NOMO-1 (cell line): ENCODE data around the gene PLK2.
A peak's percentile ranks its signal among the peaks of the same experiment; 100 is the strongest.

Source experiments
- DNase-seq, 2 experiments: peaks; one replicate each; lab custom pipeline; 2025; ENCODE audit not compliant: unreplicated experiment in 2 of 2; lab: John Stamatoyannopoulos, UW

The PLK2 gene

DNA sequence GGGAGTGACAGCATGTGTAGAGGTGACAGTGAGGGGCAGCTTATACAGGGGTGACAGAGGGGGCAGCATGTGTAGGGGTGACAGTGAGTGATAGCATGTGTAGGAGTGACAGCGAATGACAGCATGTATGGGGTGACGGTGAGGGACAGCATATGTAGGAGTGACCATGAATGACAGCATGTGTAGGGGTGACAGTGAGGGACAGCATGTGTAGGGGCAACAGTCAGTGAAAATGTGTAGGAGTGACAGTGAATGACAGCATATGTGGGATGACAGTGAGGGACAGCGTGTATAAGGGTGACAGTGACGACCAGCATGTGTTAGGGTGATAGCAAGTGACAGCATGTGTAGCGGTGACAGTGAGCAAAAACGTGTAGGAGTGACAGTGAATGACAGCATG lies 21.9 kb upstream of the PLK2 start:
- DNase-seq = no peak

DNA sequence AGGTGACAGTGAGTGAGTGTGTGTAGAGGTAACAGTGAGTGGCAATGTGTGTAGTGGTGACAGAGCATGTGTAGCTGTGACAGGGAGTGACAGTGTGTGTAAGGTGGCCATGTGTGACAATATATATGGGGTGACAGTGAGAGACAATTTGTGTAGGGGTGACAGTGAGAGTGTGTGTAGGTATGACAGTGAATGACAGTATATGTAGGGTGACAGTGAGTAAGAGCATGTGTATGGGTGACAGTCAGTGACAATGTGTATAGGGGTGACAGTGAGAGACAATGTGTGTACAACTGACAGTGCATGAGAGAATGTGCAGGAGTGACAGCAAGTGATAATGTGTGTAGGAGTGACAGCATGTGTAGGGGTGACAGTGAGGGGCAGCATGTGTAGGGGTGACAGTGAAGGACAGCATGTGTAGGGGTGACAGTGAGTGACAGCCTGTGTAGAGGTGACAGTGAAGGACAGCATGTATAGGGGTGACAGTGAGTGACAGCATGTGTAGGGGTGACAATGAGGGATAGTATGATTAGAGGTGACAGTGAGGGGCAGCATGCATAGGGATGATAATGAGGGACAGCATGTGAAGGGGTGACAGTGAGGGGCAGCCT lies 21.3 kb upstream of the PLK2 start:
- no peak for DNase-seq

DNA sequence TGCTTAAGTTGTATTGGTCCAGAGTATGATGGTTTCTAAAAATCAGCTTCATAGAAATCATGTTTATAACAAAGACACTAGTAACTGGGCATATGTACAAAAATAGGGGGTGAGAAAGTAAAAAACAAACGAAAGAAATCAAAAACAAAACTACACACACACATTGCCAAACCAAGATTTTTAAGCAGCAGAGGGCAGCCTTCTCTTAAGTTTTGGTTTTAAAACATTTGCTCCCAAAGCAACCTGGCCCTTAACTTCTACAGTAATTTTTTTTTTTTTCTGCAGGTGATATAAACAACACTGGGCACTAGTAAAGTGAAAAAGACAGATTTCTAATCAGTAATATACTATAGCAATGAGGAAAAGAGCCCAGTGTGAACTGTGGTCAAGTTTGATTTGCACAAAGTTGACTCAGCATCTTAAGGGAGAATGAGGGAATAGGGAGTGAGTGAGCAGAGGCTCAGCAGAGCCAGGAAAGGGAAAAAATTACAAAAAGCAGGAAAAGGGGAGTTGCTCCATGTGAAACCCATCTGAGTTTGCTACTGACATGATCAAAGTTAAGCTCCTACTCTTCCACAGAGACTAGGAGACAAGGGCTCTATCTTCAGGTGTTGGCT lies 18.0 kb upstream of the PLK2 start:
- DNase-seq = peak; percentile 31 to 36

DNA sequence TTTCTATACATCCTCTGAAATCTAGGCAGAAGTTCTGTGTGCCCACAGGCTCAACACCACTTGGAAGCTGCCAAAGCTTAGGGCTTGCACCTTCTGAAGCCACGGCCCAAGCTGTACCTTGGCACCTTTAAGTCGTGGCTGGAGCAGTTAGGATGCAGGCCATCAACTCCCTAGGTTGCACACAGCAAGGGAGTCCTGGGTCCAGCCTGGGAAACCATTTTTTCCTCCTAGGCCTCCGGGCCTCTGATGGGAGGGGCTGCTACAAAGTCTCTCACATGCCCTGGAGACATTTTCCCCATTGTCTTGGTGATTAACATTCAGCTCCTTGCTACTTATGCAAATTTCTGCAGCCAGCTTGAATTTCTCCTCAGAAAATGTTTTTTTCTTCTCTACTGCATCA lies 15.5 kb upstream of the PLK2 start:
- no peak for DNase-seq

DNA sequence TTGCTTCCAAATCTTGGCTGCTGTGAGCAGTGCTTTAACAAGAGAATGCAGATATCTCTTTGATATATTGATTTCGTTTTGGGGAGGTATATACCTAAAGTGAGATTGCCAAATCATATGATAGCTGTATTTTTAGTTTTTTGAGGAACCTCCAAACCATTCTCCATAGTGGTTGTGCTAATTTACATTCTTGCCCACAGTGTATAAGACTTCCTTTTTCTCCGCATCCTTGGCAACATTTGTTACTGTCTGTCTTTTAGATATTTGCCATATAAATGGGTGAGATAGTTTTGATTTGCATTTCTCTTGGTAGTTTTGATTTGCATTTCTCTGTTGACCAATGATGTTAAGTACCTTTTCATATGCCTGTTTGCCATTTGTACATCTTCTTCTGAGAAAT lies 10.0 kb upstream of the PLK2 start:
- DNase-seq = peak; percentile 49 to 82

DNA sequence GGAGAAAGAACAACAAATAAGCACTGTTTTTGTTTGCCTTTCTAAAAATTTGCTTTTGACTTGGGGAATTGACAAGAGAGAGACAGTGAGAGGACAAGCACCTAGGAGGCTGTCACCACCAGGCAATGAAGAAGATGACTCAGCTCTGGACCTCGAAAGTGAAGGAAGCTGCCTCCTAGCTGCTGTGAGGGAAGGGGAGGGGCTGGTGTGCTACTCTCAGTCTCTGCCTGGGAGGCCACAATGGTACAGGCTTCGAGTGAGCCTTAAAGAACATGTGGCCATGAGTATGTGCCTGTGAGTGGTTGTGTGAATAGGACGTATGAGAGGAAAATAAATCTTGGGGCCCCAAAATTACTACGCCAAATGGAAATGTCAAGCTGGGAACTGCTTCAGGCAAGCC lies 7.1 kb upstream of the PLK2 start:
- DNase-seq = peak; percentile 85

DNA sequence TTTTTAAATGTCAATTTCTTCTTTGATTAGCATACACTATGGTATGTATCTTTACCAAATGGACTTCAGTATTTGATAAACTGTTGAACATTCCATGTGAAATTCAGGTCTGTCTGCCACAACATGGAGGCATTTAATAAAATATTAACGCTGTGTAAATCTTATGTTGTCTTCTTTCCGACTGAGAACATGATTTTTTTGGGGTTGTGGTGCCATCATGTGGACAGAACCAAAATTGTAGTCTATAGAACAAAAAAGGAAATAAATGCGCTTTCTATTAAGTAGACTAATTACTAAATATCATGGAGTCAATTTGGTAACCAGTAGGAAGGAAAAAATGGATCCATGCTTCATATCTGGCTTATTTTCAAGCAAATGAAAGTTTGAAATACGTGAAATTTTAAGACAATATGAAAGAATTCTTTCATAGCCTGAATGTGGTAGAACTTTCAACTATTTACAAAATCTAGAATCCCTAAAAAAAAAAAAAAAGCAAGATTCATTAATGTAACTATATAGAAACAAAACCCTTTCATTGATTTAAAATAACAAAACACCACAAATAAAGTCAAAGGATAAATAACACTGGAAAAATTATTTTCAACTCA lies 2.8 kb upstream of the PLK2 start:
- DNase-seq = peak; percentile 18 to 48

DNA sequence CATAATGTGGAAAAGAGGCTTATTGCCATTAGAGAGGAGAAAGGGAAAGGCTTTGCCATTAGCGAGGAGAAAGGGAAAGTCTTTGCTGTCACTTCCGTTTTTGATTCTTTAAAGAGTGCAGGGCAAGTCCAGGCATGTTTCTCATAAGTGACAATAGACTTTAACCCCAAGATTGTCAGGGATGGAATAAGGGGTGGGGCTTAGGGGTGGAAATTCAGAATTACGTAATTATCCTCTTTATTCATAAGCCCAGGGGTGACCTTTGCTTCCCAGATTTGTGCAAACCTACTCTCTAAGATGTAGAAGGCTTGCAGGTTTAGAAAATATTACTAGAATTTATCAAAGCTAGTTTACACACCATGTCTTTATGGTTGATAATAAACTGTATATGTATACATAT lies 2.3 kb upstream of the PLK2 start:
- peak; percentile 86 to 99 for DNase-seq

DNA sequence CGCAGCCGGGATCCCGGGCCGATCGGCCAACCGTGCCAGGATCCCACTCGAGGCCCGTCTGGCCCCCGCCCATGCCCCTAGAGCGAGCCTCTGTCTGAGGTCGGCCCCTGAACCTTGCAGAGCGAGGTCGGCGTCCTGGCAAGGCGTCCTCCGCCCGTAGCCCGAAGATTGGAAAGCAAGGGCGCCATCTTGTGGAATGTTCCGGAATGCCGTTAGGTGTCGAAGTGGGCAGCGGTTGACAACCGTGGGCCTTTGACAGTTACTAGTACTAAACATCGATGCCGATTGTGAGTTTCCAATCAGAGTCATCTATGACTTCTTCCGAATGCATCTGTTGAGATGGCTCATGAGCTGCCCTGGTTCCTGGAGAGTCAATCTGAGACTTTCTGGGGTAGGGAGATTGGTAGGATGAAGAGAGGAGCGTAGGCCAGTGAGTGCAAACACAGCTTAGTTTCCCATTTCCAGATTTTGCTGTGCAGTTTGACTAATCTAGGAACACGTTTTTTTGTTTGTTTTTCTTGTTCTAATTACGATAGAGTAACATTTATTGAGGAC lies 923 bp upstream of the PLK2 start:
- DNase-seq = peak; percentile 83 to 88

DNA sequence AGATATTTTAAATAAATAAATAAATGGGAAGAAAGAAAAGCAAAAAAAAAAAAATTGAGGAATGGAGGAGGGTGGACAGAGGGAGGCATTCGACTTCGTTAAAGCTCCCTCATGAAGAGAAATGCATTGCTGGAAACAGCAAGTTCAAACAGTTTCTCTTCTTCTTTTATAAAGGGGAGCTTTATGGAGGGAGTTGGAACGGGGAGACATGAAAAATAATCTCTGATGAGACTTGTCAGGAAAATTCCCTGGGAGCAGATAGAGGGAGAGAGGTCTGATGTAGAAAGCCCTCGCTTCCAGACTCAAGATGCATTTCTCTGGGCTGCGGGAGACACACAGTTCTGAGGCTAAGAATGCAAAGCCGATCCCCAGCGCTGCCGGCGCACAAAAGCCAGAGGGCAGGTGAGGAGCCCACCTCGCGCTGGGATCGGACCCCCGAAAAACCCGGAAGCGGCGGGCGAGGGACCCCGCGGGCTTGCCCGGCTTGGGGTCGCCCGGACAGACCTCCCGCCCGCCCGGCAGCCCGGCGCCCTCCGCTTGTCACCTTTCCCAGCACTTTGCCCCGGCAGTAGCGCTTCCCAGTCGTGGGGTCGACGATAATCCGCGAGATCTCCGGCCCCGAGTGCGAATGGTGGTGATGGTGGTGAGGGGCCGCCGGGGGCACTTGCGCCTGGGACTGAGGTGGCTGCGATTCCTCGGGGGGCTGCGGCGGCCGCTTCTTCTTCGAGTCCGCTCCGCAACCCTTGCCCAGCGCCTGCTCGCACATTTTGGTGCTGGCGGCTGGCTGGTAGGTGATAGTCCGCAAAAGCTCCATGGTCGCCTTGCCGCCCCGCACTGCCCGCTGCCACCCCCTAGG lies 512 bp downstream of the PLK2 start:
- peak in 1 of 2 experiments; percentile 61 for DNase-seq

DNA sequence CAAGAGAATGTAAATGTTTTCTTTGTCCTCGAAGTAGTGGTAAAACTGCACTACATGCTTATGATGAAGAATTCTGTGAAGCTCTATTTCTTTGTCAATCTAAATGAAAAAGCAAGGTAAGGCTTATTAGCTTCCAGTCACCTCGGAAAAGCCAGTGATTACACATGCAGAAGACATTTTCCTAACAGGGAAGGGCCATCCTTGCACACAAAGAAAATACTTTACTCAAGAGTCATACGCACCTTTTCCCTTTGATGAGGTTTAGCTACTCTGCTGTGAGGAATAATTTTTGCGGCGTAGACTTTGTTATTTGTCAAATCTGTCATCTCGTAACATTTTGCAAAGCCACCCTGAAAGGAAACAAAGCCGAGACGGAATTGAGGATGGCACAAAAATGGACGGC lies 1.1 kb downstream of the PLK2 start:
- DNase-seq = no peak

DNA sequence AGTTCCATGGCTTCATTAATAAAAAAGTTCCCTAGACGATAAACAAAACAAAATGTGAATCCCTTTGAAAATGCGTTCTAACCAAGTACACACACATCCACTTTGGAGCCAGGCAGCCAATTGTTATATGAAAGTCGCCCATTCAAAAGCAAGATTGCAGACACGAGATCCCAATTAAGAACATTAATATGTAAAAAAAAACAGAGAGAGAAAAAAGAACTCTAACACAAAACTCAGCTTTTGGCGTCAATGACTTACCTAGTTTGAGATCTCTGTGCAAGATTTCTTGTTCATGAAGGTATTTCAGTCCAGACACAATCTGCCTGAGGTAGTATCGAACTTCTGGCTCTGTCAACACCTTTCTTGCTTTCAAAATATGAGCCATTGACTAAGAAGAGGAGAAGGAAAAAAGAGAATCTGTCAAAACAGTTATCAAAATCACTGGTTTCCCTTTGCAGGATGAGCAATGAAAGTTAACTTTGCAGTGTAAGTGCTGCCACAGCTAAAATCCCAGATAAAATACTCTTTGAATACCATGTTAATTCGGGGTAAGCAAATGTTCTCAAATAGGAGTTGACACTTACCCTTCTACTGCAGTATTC lies 1.6 kb downstream of the PLK2 start:
- DNase-seq = no peak

DNA sequence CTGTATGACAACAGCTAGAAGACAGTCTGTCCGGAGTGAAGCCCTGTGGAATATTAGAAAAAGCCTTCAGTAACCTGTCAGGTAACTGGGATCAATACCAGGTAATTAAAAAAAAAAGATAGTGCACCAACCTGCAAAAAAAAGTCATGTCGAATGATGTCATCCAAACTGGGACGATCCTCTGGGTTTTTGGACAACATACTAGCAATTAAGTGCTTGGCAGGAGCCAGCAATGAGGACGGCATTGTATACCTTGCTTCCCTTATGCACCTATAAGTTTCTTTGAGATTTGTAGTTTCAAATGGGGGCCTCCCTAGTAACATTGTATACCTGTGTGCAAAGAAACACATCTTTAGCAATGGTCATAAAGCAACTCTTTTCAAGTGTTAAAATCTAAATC lies 2.8 kb downstream of the PLK2 start:
- no peak for DNase-seq

DNA sequence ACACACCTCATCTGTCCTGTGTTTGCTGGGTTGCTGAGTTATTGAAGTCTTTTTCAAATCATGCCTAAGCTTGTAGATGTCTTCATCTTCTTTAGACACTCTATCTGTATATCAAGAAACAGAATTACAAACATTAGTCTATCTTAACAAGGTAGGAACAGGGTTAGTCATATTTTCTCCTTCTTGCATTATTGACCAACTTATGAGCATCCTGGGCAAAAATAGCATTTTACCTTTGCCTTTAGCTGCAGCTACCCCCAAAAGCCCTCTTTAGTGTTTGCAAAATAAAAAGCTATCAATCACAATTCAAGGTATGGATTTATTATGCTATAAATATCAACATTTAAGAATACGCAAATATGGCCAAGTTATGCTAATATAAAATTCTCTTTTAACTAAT lies 3.4 kb downstream of the PLK2 start:
- no peak for DNase-seq

DNA sequence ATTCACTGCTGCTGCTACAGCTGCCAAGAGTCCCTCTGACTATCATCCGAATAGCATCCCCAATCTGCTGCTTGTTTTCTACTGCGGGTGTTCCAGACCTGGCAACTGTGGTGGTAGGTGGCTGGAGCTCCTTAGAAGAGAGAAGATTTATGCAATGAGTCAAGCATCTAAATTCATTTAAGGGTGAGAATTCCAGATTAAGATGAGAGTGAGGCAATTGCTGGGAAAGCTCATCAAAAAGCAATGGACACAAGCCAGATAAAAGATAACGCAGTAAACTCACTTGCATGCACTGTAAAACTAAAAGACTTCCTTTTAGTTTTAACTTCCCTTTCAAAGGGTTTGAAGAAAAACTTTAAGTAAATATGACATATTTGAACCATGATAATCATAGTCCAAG lies 3.9 kb downstream of the PLK2 start:
- no peak for DNase-seq

DNA sequence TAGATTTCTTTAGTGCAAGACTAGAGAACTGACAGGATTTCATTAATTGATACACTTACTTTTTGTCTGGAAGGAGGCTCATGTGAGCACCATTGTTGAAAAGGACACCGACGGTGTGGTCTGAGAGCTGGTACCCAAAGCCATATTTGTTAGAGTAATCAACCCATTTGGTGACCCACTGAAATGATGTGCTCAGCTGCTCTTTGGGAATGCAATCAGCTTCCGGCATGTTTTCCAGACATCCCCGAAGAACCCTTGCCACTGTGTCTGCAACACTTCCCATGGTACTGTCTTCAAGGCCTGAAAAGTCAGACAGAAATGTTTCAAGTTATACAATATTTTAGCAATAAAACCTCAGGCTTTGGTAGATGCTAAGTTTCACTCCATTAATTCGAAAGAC lies 4.4 kb downstream of the PLK2 start:
- DNase-seq = no peak

DNA sequence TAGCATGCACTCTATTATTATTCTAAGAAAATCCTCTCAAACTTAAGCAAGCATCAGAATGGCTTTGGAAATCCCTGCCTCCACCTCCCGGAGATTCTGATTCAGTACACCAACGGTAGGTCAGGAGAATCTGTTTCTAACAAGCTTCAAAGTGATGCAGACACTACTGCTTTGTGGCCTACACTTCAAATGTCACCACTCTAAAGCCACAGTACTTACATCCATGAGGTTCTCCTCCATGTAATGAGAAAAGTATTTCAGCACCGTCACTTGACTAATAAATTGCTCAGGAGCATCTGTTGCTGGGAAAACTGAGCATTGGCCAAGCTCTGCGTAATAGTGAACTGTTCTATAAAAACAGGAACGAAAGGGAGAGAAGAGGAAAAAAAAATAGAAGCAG lies 4.8 kb downstream of the PLK2 start:
- no peak for DNase-seq

DNA sequence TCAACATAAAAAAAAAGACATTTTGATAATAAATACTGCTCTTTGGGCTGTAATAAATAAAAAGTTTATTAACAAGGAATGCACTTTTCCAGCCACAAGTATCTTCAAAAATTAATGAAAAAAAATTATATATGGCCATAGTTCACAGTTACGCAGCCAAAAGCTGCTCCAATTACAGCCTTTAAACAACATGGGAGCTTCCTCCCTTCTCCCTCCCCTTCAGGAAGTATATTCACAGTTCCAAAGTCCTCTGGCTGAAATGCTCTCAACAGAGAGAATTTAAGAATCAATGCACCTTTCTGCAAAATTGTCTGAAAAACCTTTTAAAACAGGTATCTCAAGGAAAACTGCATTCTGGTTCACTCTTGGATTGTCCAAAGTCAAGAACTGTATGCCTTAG lies 5.9 kb downstream of the PLK2 start:
- no peak for DNase-seq

DNA sequence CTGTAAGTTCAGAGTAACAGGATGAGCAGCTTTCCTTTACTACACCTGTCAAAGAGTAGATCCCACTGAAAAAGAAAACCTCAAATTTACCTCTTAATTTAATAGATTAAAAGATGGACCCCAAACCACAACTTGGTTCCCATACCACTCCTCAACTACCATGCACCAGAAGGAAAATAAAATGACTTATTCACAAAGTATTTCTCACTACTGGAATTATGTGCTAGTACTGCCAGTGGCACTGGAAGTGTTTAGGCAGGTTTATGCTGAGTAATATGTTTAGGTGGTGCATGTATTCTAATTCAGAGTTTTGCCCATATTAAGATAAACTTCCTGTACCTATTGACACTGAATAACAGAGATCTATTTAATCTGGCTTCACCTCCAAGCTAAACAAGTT lies 6.6 kb downstream of the PLK2 start:
- no peak for DNase-seq

DNA sequence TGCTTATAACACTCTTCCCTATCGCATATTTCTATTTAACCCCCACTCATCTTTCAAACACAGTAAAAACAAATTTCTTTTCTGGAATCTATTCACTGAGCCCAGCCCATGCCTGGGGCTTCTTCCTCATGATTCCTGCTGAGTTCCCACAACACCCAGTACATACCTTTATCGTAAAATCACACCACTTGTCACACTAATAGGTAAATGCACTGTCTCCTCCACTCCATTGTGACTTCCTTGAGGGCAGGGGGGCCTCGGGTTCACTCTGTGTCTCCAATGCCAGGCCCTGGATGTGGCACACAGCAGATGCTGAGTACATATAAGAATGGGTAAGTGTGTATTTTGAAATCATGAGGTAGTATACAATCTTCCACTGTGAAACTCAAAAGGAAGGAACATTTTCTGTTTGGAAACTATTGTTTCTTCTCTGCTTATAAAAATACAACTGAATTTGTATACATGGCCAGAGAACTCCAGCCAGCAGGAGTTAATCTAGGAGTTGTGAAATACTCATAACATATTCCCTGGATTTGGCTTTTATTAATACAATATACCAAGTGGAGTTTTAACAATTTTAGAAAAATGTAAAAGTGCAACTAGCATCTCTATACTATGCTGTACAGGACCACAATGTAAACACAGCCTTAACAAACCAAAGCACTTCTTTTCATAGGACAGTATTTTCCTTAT lies 7.2 kb downstream of the PLK2 start:
- no peak for DNase-seq
